HEK293 (cell line): ENCODE data around the gene FBXW5.
A peak's percentile ranks its signal among the peaks of the same experiment; 100 is the strongest.

ENCODE experiments used
- BCL11B ChIP-seq: fragments of 450-650 bp; formaldehyde crosslinking; IDR thresholded peaks from 2 replicates; pipeline ENCODE4 v1.5.1; 2016; ENCODE audit warnings: low read depth, missing biosample characterization, missing genetic modification characterization
- GFI1B ChIP-seq: fragments of 450-650 bp; formaldehyde crosslinking; IDR thresholded peaks from 2 replicates; pipeline ENCODE4 v1.5.1; 2016; ENCODE audit warnings: missing biosample characterization, missing genetic modification characterization
- GLI2 ChIP-seq: fragments of 450-650 bp; formaldehyde crosslinking; IDR thresholded peaks from 2 replicates; pipeline ENCODE4; 2017; ENCODE audit warnings: missing biosample characterization, missing genetic modification characterization, low read depth, borderline replicate concordance
- GLIS1 ChIP-seq: fragments of 450-650 bp; formaldehyde crosslinking; IDR thresholded peaks from 2 replicates; pipeline ENCODE4 v1.5.1; 2016; ENCODE audit warnings: missing biosample characterization, missing genetic modification characterization
- PRDM1 ChIP-seq: fragments of 450-650 bp; formaldehyde crosslinking; IDR thresholded peaks from 2 replicates; pipeline ENCODE4; 2016; ENCODE audit warnings: missing biosample characterization, missing genetic modification characterization
- ZBTB7A ChIP-seq: fragments of 450-650 bp; formaldehyde crosslinking; IDR thresholded peaks from 2 replicates; pipeline ENCODE4 v1.5.1; 2016; ENCODE audit warnings: low read depth, missing biosample characterization, missing genetic modification characterization
- ZFP41 ChIP-seq: fragments of 450-650 bp; formaldehyde crosslinking; IDR thresholded peaks from 2 replicates; pipeline ENCODE4 v1.5.1; 2016; ENCODE audit warnings: missing biosample characterization, missing genetic modification characterization, borderline replicate concordance
- ZNF121 ChIP-seq: fragments of 450-650 bp; formaldehyde crosslinking; IDR thresholded peaks from 2 replicates; pipeline ENCODE4 v1.5.1; 2016; ENCODE audit warnings: missing biosample characterization, missing genetic modification characterization
- ZNF155 ChIP-seq: fragments of 450-650 bp; formaldehyde crosslinking; IDR thresholded peaks from 2 replicates; pipeline ENCODE4 v1.5.1; 2016; ENCODE audit warnings: missing biosample characterization, missing genetic modification characterization
- ZNF16 ChIP-seq: fragments of 450-650 bp; formaldehyde crosslinking; IDR thresholded peaks from 2 replicates; pipeline ENCODE4 v1.5.1; 2016; ENCODE audit warnings: low read depth, missing biosample characterization, missing genetic modification characterization
- ZNF169 ChIP-seq: fragments of 450-650 bp; formaldehyde crosslinking; IDR thresholded peaks from 2 replicates; pipeline ENCODE4 v1.5.1; 2016; ENCODE audit warnings: missing biosample characterization, missing genetic modification characterization
- ZNF175 ChIP-seq: fragments of 450-650 bp; formaldehyde crosslinking; IDR thresholded peaks from 2 replicates; pipeline ENCODE4 v1.5.1; 2016; ENCODE audit warnings: missing biosample characterization, missing genetic modification characterization
- ZNF19 ChIP-seq: fragments of 450-650 bp; formaldehyde crosslinking; IDR thresholded peaks from 2 replicates; pipeline ENCODE4; 2016; ENCODE audit warnings: missing biosample characterization, missing genetic modification characterization, low read depth
- ZNF223 ChIP-seq: fragments of 450-650 bp; formaldehyde crosslinking; IDR thresholded peaks from 2 replicates; pipeline ENCODE4 v1.5.1; 2016; ENCODE audit warnings: missing biosample characterization, missing genetic modification characterization
- ZNF239 ChIP-seq: fragments of 450-650 bp; formaldehyde crosslinking; IDR thresholded peaks from 2 replicates; pipeline ENCODE4 v1.5.1; 2016; ENCODE audit warnings: missing biosample characterization, missing genetic modification characterization
- ZNF404 ChIP-seq: fragments of 450-650 bp; formaldehyde crosslinking; IDR thresholded peaks from 2 replicates; pipeline ENCODE4 v1.5.1; 2017; ENCODE audit warnings: missing biosample characterization, missing genetic modification characterization
- ZNF501 ChIP-seq: fragments of 450-650 bp; formaldehyde crosslinking; IDR thresholded peaks from 2 replicates; pipeline ENCODE4 v1.5.1; 2016; ENCODE audit warnings: missing biosample characterization, missing genetic modification characterization
- ZNF560 ChIP-seq: fragments of 450-650 bp; formaldehyde crosslinking; IDR thresholded peaks from 2 replicates; pipeline ENCODE4 v1.5.1; 2017; ENCODE audit warnings: missing biosample characterization, missing genetic modification characterization, borderline replicate concordance
- ZNF571 ChIP-seq: fragments of 450-650 bp; formaldehyde crosslinking; IDR thresholded peaks from 2 replicates; pipeline ENCODE4 v1.5.0; 2017; ENCODE audit warnings: missing biosample characterization, missing genetic modification characterization
- ZNF670 ChIP-seq: fragments of 450-650 bp; formaldehyde crosslinking; IDR thresholded peaks from 2 replicates; pipeline ENCODE4 v1.5.1; 2016; ENCODE audit warnings: missing biosample characterization, missing genetic modification characterization, low read depth
- ZNF707 ChIP-seq: fragments of 450-650 bp; formaldehyde crosslinking; IDR thresholded peaks from 2 replicates; pipeline ENCODE4 v1.5.1; 2016; ENCODE audit warnings: missing biosample characterization, missing genetic modification characterization
- ZSCAN23 ChIP-seq: fragments of 450-650 bp; formaldehyde crosslinking; IDR thresholded peaks from 2 replicates; pipeline ENCODE4 v1.5.1; 2016; ENCODE audit warnings: missing biosample characterization, missing genetic modification characterization
- ZXDB ChIP-seq: fragments of 450-650 bp; formaldehyde crosslinking; IDR thresholded peaks from 2 replicates; pipeline ENCODE4 v1.5.1; 2016; ENCODE audit warnings: missing biosample characterization, missing genetic modification characterization
- TF ChIP-seq, protein P1 (sequence below): fragments of 450-650 bp; formaldehyde crosslinking; IDR thresholded peaks from 2 replicates; pipeline ENCODE4 v1.5.1; 2017; ENCODE audit warnings: missing biosample characterization, missing genetic modification characterization
- TF ChIP-seq, protein P2 (sequence below): fragments of 450-650 bp; formaldehyde crosslinking; IDR thresholded peaks from 2 replicates; pipeline ENCODE4 v1.5.1; 2016; ENCODE audit warnings: missing biosample characterization, missing genetic modification characterization
- TF ChIP-seq, protein P3 (sequence below): IDR thresholded peaks from 2 replicates; pipeline ENCODE4 v1.6.1; 2011; ENCODE audit warnings: mild to moderate bottlenecking, low read depth, low read length, borderline replicate concordance
- TF ChIP-seq, protein P4 (sequence below): fragments of 450-650 bp; formaldehyde crosslinking; IDR thresholded peaks from 2 replicates; pipeline ENCODE4 v1.5.1; 2016; ENCODE audit warnings: missing biosample characterization, missing genetic modification characterization
- TF ChIP-seq, protein P5 (sequence below): fragments of 450-650 bp; formaldehyde crosslinking; IDR thresholded peaks from 2 replicates; pipeline ENCODE4 v1.5.1; 2016; ENCODE audit warnings: missing biosample characterization, missing genetic modification characterization
- TF ChIP-seq, protein P6 (sequence below): fragments of 450-650 bp; formaldehyde crosslinking; IDR thresholded peaks from 2 replicates; pipeline ENCODE4 v1.5.1; 2016; ENCODE audit warnings: missing biosample characterization, missing genetic modification characterization

The FBXW5 gene

DNA sequence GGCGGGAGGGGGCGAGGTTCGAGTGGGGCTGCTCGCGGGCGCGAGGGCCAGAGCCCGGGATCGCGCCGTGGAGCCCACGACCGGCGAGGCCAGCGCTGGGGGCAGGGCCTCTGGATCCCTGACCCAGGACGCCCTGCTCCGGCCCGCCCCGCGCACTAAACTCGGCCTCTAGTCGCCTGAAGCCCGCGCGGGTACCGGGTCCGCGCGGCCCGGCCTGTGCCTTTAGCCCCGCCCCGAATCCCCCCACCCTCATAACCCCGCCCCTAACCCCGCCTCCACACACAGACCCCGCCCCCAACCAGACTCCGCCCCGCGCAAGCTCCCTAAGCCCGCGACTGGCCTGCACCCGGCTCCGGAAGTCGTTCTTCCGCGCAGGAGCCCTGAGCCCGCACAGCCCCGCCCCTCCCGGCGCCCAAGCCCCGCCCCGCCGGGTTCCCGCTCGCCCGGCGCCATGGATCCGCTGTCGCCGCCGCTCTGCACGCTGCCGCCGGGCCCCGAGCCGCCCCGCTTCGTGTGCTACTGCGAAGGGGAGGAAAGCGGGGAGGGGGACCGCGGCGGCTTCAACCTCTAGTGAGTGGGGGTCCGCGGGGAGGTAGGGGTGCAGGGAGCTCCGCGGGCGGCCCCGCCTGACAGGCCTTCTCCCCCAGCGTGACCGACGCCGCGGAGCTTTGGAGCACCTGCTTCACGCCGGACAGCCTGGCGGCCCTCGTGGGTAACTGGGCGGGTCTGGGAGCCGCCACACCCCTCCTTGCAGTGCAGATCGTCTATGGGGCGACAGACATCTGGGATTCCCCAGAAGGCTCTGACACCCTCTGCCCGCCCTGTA lies 47.7 kb upstream of the FBXW5 start, which contains the start of gene PAXX (continued):
- TF ChIP-seq, protein P1, sequence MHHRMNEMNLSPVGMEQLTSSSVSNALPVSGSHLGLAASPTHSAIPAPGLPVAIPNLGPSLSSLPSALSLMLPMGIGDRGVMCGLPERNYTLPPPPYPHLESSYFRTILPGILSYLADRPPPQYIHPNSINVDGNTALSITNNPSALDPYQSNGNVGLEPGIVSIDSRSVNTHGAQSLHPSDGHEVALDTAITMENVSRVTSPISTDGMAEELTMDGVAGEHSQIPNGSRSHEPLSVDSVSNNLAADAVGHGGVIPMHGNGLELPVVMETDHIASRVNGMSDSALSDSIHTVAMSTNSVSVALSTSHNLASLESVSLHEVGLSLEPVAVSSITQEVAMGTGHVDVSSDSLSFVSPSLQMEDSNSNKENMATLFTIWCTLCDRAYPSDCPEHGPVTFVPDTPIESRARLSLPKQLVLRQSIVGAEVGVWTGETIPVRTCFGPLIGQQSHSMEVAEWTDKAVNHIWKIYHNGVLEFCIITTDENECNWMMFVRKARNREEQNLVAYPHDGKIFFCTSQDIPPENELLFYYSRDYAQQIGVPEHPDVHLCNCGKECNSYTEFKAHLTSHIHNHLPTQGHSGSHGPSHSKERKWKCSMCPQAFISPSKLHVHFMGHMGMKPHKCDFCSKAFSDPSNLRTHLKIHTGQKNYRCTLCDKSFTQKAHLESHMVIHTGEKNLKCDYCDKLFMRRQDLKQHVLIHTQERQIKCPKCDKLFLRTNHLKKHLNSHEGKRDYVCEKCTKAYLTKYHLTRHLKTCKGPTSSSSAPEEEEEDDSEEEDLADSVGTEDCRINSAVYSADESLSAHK (tag by site-specific recombination), result 0 out of 2 replicates have a peak, but pooled peaks have one; percentile 10
- TF ChIP-seq ZNF670 (tag by site-specific recombination) (no peak), ZNF501 (peak; percentile 78), ZNF169 (tag by site-specific recombination) (no peak), BCL11B (tag by site-specific recombination) (0 out of 2 replicates have a peak, but pooled peaks have one; percentile 11), ZNF707 (tag by site-specific recombination) (no peak), ZNF223 (tag by site-specific recombination) (no peak), ZNF19 (tag by site-specific recombination) (no peak), ZBTB7A (tag by site-specific recombination) (no peak), ZNF16 (tag by site-specific recombination) (no peak), GLI2 (tag by site-specific recombination) (no peak), ZNF404 (no peak), ZNF175 (no peak), GLIS1 (tag by site-specific recombination) (peak; percentile 49; the same call in 1 of the 2 replicates), ZNF239 (no peak), PRDM1 (tag by site-specific recombination) (no peak), GFI1B (no peak), ZNF571 (no peak), ZFP41 (tag by site-specific recombination) (no peak), ZSCAN23 (tag by site-specific recombination) (0 out of 2 replicates have a peak, but pooled peaks have one; percentile 44), ZNF560 (tag by site-specific recombination) (no peak), ZNF121 (tag by site-specific recombination) (no peak), ZXDB (peak; percentile 64; the same call in 1 of the 2 replicates), ZNF155 (tag by site-specific recombination) (no peak)
- TF ChIP-seq, protein P2, sequence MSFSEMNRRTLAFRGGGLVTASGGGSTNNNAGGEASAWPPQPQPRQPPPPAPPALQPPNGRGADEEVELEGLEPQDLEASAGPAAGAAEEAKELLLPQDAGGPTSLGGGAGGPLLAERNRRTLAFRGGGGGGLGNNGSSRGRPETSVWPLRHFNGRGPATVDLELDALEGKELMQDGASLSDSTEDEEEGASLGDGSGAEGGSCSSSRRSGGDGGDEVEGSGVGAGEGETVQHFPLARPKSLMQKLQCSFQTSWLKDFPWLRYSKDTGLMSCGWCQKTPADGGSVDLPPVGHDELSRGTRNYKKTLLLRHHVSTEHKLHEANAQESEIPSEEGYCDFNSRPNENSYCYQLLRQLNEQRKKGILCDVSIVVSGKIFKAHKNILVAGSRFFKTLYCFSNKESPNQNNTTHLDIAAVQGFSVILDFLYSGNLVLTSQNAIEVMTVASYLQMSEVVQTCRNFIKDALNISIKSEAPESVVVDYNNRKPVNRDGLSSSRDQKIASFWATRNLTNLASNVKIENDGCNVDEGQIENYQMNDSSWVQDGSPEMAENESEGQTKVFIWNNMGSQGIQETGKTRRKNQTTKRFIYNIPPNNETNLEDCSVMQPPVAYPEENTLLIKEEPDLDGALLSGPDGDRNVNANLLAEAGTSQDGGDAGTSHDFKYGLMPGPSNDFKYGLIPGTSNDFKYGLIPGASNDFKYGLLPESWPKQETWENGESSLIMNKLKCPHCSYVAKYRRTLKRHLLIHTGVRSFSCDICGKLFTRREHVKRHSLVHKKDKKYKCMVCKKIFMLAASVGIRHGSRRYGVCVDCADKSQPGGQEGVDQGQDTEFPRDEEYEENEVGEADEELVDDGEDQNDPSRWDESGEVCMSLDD (tag by site-specific recombination), result 0 out of 2 replicates have a peak, but pooled peaks have one; percentile 34
- TF ChIP-seq, protein P3, sequence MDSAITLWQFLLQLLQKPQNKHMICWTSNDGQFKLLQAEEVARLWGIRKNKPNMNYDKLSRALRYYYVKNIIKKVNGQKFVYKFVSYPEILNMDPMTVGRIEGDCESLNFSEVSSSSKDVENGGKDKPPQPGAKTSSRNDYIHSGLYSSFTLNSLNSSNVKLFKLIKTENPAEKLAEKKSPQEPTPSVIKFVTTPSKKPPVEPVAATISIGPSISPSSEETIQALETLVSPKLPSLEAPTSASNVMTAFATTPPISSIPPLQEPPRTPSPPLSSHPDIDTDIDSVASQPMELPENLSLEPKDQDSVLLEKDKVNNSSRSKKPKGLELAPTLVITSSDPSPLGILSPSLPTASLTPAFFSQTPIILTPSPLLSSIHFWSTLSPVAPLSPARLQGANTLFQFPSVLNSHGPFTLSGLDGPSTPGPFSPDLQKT, result no peak
- TF ChIP-seq, protein P4, sequence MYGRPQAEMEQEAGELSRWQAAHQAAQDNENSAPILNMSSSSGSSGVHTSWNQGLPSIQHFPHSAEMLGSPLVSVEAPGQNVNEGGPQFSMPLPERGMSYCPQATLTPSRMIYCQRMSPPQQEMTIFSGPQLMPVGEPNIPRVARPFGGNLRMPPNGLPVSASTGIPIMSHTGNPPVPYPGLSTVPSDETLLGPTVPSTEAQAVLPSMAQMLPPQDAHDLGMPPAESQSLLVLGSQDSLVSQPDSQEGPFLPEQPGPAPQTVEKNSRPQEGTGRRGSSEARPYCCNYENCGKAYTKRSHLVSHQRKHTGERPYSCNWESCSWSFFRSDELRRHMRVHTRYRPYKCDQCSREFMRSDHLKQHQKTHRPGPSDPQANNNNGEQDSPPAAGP (tag by site-specific recombination), result peak; percentile 69
- TF ChIP-seq, protein P5, sequence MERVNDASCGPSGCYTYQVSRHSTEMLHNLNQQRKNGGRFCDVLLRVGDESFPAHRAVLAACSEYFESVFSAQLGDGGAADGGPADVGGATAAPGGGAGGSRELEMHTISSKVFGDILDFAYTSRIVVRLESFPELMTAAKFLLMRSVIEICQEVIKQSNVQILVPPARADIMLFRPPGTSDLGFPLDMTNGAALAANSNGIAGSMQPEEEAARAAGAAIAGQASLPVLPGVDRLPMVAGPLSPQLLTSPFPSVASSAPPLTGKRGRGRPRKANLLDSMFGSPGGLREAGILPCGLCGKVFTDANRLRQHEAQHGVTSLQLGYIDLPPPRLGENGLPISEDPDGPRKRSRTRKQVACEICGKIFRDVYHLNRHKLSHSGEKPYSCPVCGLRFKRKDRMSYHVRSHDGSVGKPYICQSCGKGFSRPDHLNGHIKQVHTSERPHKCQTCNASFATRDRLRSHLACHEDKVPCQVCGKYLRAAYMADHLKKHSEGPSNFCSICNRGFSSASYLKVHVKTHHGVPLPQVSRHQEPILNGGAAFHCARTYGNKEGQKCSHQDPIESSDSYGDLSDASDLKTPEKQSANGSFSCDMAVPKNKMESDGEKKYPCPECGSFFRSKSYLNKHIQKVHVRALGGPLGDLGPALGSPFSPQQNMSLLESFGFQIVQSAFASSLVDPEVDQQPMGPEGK (tag by site-specific recombination), result peak; percentile 68; the same call in 1 of the 2 replicates
- TF ChIP-seq, protein P6, sequence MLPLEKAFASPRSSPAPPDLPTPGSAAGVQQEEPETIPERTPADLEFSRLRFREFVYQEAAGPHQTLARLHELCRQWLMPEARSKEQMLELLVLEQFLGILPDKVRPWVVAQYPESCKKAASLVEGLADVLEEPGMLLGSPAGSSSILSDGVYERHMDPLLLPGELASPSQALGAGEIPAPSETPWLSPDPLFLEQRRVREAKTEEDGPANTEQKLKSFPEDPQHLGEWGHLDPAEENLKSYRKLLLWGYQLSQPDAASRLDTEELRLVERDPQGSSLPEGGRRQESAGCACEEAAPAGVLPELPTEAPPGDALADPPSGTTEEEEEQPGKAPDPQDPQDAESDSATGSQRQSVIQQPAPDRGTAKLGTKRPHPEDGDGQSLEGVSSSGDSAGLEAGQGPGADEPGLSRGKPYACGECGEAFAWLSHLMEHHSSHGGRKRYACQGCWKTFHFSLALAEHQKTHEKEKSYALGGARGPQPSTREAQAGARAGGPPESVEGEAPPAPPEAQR (tag by site-specific recombination), result no peak
